ENCODE measurements around the gene MAP6. TPM values are rescaled to one million over a fixed set of nuclear protein-coding genes. Genes with fewer than 3 reads are reported as not detected.

MAP6 gene
- total and polyA plus RNA-seq, 10 of the 15 experiments (the other 5 are each of a cell fraction or from before 2014, with no cell fraction given), result 0.06 to 0.19 (median 0.11) TPM; not detected in 5

GRCh38 chr11:75715688-75716087 is 46.9 kb upstream of the MAP6 start:
- no peak overlapping the region for H3K9ac ChIP-seq (ENCODE audit: control insufficient read depth, insufficient read depth, low read length)
- TF ChIP-seq BCL11A (IDR thresholded peaks at IDR 0.05; ENCODE audit: low read depth, low read length) (no peak), RELA (IDR thresholded peaks at IDR 0.05; ENCODE audit: borderline replicate concordance, partially characterized antibody) (no peak), MYB (IDR thresholded peaks at IDR 0.05; ENCODE audit: borderline replicate concordance, low read depth, low read length) (no peak), MYC (IDR thresholded peaks at IDR 0.05; ENCODE audit: insufficient read depth, insufficient read length, insufficient replicate concordance, low read length, severe bottlenecking) (no peak), MTA3 (IDR thresholded peaks at IDR 0.05; ENCODE audit: borderline replicate concordance, low read length) (no peak), TCF12 (IDR thresholded peaks at IDR 0.05; ENCODE audit: low read depth, low read length) (no peak), IRF4 (IDR thresholded peaks at IDR 0.05; ENCODE audit: low read depth, low read length) (no peak), BCLAF1 (IDR thresholded peaks at IDR 0.05) (no peak), BRCA1 (IDR thresholded peaks at IDR 0.05; ENCODE audit: low read depth, low read length) (no peak), NFXL1 (IDR thresholded peaks at IDR 0.05; ENCODE audit: borderline replicate concordance) (no peak), PAX5 (IDR thresholded peaks at IDR 0.05; ENCODE audit: borderline replicate concordance, low read depth, low read length) (no peak), CBX3 (IDR thresholded peaks at IDR 0.05; ENCODE audit: borderline replicate concordance, low read depth) (no peak), TCF3 (IDR thresholded peaks at IDR 0.05; ENCODE audit: borderline replicate concordance, insufficient read depth, low read depth, low read length) (no peak), STAT3 (IDR thresholded peaks at IDR 0.05; ENCODE audit: low read depth, low read length) (no peak), WRNIP1 (IDR thresholded peaks at IDR 0.05; ENCODE audit: borderline replicate concordance, low read depth, low read length) (no peak), TCF7 (IDR thresholded peaks at IDR 0.05; ENCODE audit: borderline replicate concordance) (no peak), MTA2 (IDR thresholded peaks at IDR 0.05; ENCODE audit: low read depth) (no peak)
- TF ChIP-seq, protein P1, sequence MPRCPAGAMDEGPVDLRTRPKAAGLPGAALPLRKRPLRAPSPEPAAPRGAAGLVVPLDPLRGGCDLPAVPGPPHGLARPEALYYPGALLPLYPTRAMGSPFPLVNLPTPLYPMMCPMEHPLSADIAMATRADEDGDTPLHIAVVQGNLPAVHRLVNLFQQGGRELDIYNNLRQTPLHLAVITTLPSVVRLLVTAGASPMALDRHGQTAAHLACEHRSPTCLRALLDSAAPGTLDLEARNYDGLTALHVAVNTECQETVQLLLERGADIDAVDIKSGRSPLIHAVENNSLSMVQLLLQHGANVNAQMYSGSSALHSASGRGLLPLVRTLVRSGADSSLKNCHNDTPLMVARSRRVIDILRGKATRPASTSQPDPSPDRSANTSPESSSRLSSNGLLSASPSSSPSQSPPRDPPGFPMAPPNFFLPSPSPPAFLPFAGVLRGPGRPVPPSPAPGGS (IDR thresholded peaks at IDR 0.05; ENCODE audit: borderline replicate concordance, insufficient read depth, low read depth, low read length, poor library complexity, severe bottlenecking), result no peak
- TF ChIP-seq, protein P2, sequence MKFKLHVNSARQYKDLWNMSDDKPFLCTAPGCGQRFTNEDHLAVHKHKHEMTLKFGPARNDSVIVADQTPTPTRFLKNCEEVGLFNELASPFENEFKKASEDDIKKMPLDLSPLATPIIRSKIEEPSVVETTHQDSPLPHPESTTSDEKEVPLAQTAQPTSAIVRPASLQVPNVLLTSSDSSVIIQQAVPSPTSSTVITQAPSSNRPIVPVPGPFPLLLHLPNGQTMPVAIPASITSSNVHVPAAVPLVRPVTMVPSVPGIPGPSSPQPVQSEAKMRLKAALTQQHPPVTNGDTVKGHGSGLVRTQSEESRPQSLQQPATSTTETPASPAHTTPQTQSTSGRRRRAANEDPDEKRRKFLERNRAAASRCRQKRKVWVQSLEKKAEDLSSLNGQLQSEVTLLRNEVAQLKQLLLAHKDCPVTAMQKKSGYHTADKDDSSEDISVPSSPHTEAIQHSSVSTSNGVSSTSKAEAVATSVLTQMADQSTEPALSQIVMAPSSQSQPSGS (IDR thresholded peaks at IDR 0.05; ENCODE audit: low read length), result no peak
- POLR2A ChIA-PET, result no interaction called here

More at GRCh38 chr11:75715688-75716087, 46.9 kb upstream of the MAP6 start:
- no peak overlapping the region for H3K4me3 ChIP-seq
- peaks cover 11% of the 10 kb centered on the region for H3K4me1 ChIP-seq (ENCODE audit: control insufficient read depth, insufficient read depth, low read length)
- intact Hi-C loops (cut with micrococcal nuclease; ENCODE audit: unreplicated experiment) (loop anchor here (10.0 kb wide), 1 partner anchor 609 kb away; no protein-coding TSS in a partner anchor), in situ Hi-C loops (cut with MboI) (loop anchor here (10.0 kb wide), 1 partner anchor 149 kb away; no protein-coding TSS in a partner anchor)
- ChIA-PET RAD21 (ENCODE audit: unreplicated experiment) (no interaction called here), SMC1A (ENCODE audit: uncharacterized antibody, unreplicated experiment) (no interaction called here), CTCF (interaction anchor here (1.0 to 1.3 kb wide), 2 partner anchors 8 to 10 kb away, joined by 5 read pairs; no protein-coding TSS in a partner anchor)
- no peak overlapping the region for H3K27ac ChIP-seq (ENCODE audit: control insufficient read depth, insufficient read depth)
- no peaks in the 10 kb centered on the region for H3K79me2 ChIP-seq (ENCODE audit: control insufficient read depth, insufficient read depth, low read length)
- H3K36me3 ChIP-seq (ENCODE audit: control insufficient read depth in 2 of 2, insufficient read depth in 2 of 2, low read length in 1 of 2), result no peaks in the 10 kb centered on the region
- H2AFZ ChIP-seq (ENCODE audit: control insufficient read depth, low read depth, low read length), result no peak overlapping the region
- H4K20me1 ChIP-seq (ENCODE audit: control insufficient read depth, insufficient read depth), result no peaks in the 10 kb centered on the region
- no TSS peak for BruUV-seq (replicated peaks)
- H3K4me2 ChIP-seq (ENCODE audit: control insufficient read depth, insufficient read depth), result no peak overlapping the region
- 48% methylated on average over 2 of the region's 2 CpGs for WGBS (ENCODE audit: insufficient coverage, insufficient replicate concordance, low lambda C conversion rate, missing lambda C conversion rate)
- no peaks in the 10 kb centered on the region for H3K27me3 ChIP-seq (replicated peaks in 1 of 2; ENCODE audit: control insufficient read depth in 2 of 2, insufficient read depth in 2 of 2, low read length in 1 of 2)
- H3K9me3 ChIP-seq (replicated peaks; ENCODE audit: control insufficient read depth, insufficient read depth, low read length), result no peaks in the 10 kb centered on the region
- DNase-seq (ENCODE audit: low read depth, low spot score) (no peak), FAIRE-seq (no peak), ATAC-seq (no peak)

All from GM12878 (cell line).